Testis (tissue), 3 donors: ENCODE measurements around the gene ADAMTSL1. TPM values are rescaled to one million over a fixed set of nuclear protein-coding genes. Genes with fewer than 3 reads are reported as not detected.

Experiments used
- DNase-seq: peaks from one replicate; pipeline ENCODE4 v3.0.0-alpha.2; 2019
- H3K27ac ChIP-seq, 2 donors: fragments of 200-600 bp; sonication (generic); one replicate each; pipeline ENCODE4 v1.5.1; 2019
- H3K27me3 ChIP-seq: fragments of 200-600 bp; sonication (generic); one replicate; pipeline ENCODE4 v1.5.1; 2019
- H3K36me3 ChIP-seq: fragments of 200-600 bp; sonication (generic); one replicate; pipeline ENCODE4 v1.5.1; 2017; ENCODE audit warnings: low read depth; ENCODE audit errors: missing control alignments
- H3K4me1 ChIP-seq: fragments of 200-600 bp; sonication (generic); one replicate; pipeline ENCODE4 v1.5.1; 2019
- H3K4me3 ChIP-seq, 2 donors: fragments of 200-600 bp; sonication (generic); one replicate each; pipeline ENCODE4 v1.5.1; 2017 to 2019
- H3K9me3 ChIP-seq: fragments of 200-600 bp; sonication (generic); one replicate; pipeline ENCODE4 v1.5.1; 2017
- POLR2A ChIP-seq: fragments of 450-650 bp; IDR thresholded peaks from one replicate; pipeline ENCODE4 v1.6.1; 2017; ENCODE audit warnings: antibody characterized with exemption, mild to moderate bottlenecking, moderate library complexity
- WGBS, 2 donors: methylation state at CpG; one replicate each; pipeline ENCODE4 v1.1.5; 2018; 5-methylcytosine and 5-hydroxymethylcytosine counted together
- intact Hi-C: fragments of 100-400 bp; cut with DNase I; formaldehyde crosslinking; loops from one replicate; pipeline ENCODE4 v1.15.1; 2023; ENCODE audit warnings: low total_unique reads
- microRNA-seq, 2 donors: library from miRNA; unstranded; fragments of <30 nt; microRNA quantifications; one replicate each; pipeline ENCODE4, GENCODE V29; 2016; ENCODE audit warnings: borderline number of aligned reads in 2 of 2, borderline replicate concordance in 1 of 2
- polyA plus RNA-seq: library from polyadenylated mRNA; stranded (reverse); fragments of 350-450 nt; fragmentation: Illumina TruSeq; extraction: RNeasy Lipid Tissue Mini Kit (QIAGEN cat#74804); gene quantifications from one replicate; pipeline ENCODE4 v1.2.3, GENCODE V29; 2014; ENCODE audit warnings: low read depth, low replicate concordance; ENCODE audit not compliant: insufficient read depth
- small RNA-seq, 2 donors: library from RNA; depleted of rRNA; stranded (forward); fragments of <200 nt; gene quantifications; one replicate each; pipeline ENCODE3, GENCODE V24; 2016
- total RNA-seq, 2 donors: library from RNA; depleted of rRNA; stranded (reverse); fragments of >200 nt; gene quantifications; one replicate each; pipeline ENCODE4 v1.2.3, GENCODE V29; 2016
- TF ChIP-seq, protein P1 (sequence below), 3 experiments: fragments of 450-650 bp in 2 of 3; fragments of 200-600 bp in 1 of 3; sonication (generic) in 1 of 3; IDR thresholded peaks; one replicate each; pipeline ENCODE4 v1.5.1; 2016 to 2019; ENCODE audit warnings: antibody characterized with exemption in 3 of 3, mild to moderate bottlenecking in 2 of 3, moderate library complexity in 1 of 3

The ADAMTSL1 gene
- total and polyA plus RNA-seq, 3 donors from 2014 or later: 4.7 to 12.3 (median 6.7) TPM

DNA sequence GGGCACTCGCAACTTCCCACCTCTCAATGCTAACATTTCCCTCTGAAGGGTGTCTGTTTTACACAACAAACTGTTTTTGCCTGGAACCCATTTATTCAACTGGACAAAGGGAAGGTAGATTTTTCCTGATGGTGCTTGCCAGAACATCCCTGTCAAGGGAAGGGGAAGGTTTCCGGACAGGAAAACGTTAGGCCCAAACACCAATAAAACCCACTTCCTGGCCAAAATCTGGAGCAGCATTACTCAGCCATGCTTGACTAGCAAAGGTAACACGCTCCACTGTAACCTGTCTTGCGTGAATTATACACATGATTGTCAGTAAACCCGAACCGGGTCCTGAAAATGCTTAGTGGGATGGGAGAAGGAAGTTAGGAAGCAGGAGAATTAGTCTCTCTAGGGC lies 468.8 kb downstream of the ADAMTSL1 start:
- H3K4me3 ChIP-seq: no peak overlapping the region
- 73 to 93% methylated on average over 7 of the region's 7 CpGs for WGBS, 2 donors
- H3K27ac ChIP-seq: no peak overlapping the region
- no peaks in the 10 kb centered on the region for H3K27me3 ChIP-seq
- no peaks in the 10 kb centered on the region for H3K4me1 ChIP-seq
- no peaks in the 10 kb centered on the region for H3K9me3 ChIP-seq
- H3K36me3 ChIP-seq: no peaks in the 10 kb centered on the region
- no peak for DNase-seq
- intact Hi-C loops: no loop called here
- TF ChIP-seq POLR2A: no peak
- TF ChIP-seq, protein P1, sequence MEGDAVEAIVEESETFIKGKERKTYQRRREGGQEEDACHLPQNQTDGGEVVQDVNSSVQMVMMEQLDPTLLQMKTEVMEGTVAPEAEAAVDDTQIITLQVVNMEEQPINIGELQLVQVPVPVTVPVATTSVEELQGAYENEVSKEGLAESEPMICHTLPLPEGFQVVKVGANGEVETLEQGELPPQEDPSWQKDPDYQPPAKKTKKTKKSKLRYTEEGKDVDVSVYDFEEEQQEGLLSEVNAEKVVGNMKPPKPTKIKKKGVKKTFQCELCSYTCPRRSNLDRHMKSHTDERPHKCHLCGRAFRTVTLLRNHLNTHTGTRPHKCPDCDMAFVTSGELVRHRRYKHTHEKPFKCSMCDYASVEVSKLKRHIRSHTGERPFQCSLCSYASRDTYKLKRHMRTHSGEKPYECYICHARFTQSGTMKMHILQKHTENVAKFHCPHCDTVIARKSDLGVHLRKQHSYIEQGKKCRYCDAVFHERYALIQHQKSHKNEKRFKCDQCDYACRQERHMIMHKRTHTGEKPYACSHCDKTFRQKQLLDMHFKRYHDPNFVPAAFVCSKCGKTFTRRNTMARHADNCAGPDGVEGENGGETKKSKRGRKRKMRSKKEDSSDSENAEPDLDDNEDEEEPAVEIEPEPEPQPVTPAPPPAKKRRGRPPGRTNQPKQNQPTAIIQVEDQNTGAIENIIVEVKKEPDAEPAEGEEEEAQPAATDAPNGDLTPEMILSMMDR (IDR thresholded peaks at IDR 0.05): no peak

DNA sequence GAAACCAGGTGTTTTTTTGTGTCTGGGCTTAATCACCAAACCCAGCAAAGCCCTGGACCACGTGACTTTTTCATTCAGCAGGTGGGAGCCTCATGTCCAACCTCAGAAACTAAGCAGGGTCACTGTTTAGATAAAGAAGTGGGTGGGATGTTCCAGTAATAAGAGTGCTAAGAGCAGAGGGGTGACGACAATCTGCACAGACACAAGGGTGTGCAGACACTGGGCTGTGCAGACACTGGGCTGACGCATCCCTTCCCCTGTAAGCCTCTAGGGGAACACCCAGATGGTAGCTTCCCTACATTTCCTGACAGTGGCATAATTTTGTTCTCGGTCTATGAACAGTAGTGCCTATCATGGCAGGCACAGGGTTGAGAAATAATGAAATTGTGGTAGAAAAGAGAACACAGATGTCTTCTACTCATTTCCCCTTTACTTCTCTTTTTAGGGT lies 474.0 kb downstream of the ADAMTSL1 start:
- Histone ChIP-seq H3K36me3 (no peaks in the 10 kb centered on the region), H3K27ac (no peak overlapping the region), H3K27me3 (no peaks in the 10 kb centered on the region), H3K9me3 (no peaks in the 10 kb centered on the region), H3K4me1 (no peaks in the 10 kb centered on the region), H3K4me3 (no peak overlapping the region)
- WGBS, 2 donors: 71 to 80% methylated on average over 4 of the region's 4 CpGs
- intact Hi-C loops: no loop called here
- TF ChIP-seq, protein P1 (IDR thresholded peaks at IDR 0.05): no peak
- TF ChIP-seq POLR2A: no peak
- DNase-seq: no peak

DNA sequence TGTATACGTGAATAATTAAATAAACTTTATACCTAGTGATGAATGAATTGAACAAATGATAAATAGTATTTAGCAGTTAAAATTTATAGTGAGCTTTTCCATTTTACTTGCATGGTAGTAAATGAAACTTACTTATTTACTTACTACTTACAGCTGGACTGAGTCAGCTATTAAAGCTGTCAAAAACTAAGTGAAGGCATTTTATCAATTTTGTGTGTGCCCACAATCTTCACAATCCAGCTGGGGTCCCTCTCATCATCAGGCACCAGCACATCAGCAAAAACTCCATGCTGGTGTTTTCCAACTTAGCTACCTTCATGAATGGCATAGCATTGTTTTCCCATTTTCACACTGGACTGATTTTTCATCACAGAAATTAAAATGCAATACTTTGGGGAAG lies 478.0 kb downstream of the ADAMTSL1 start:
- 86 to 87% methylated on average over 1 of the region's 1 CpG for WGBS, 2 donors
- Histone ChIP-seq H3K4me1 (no peaks in the 10 kb centered on the region), H3K27ac (no peak overlapping the region), H3K4me3 (no peak overlapping the region), H3K27me3 (no peaks in the 10 kb centered on the region), H3K36me3 (no peaks in the 10 kb centered on the region), H3K9me3 (no peaks in the 10 kb centered on the region)
- TF ChIP-seq, protein P1 (IDR thresholded peaks at IDR 0.05): no peak
- no peak for TF ChIP-seq POLR2A
- no peak for DNase-seq
- intact Hi-C loops: no loop called here

DNA sequence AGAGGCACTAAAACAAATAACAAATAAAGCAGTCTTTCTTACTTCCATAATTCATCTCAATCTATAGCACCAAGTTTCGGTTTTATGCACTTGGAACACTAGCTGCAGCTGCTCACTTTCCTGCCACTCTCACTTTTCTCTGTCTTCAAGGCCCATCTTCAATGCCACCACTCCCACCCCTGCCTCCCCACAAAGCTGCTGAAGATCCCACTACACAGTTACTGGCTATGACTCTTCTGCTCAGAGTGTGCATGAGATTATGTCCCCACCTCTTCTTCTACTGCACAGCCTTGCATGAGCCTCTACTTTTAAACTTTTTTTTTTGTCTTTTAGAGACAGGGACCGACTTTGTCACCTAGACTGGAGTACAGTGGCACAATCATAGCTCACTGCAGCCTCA lies 481.7 kb downstream of the ADAMTSL1 start:
- TF ChIP-seq, protein P1 (IDR thresholded peaks at IDR 0.05): no peak
- no peak for TF ChIP-seq POLR2A
- no peak for DNase-seq
- H3K27ac ChIP-seq: no peak overlapping the region
- WGBS, 2 donors: 86 to 90% methylated on average over 2 of the region's 2 CpGs
- H3K36me3 ChIP-seq: no peaks in the 10 kb centered on the region
- no peaks in the 10 kb centered on the region for H3K27me3 ChIP-seq
- intact Hi-C loops: no loop called here
- H3K9me3 ChIP-seq: no peaks in the 10 kb centered on the region
- H3K4me3 ChIP-seq: no peak overlapping the region
- no peaks in the 10 kb centered on the region for H3K4me1 ChIP-seq

Small RNA genes within 50 kb of the gene (microRNA-seq; reads per million reads assigned to microRNA genes)
- gene MIR3152: 0 reads per million in 2 donors

Small RNA genes within 50 kb of the gene (small RNA-seq; reads per million reads assigned to genes)
- gene MIR3152: 0 reads per million in 2 donors
